ENCODE data around the gene METTL15. TPM values are rescaled to one million over a fixed set of nuclear protein-coding genes. Genes with fewer than 3 reads are reported as not detected.
"Not testable (repeated sequence)": the region's sequence is repeated elsewhere in the genome, so short reads cannot be mapped to it uniquely, and the experiment has no call there.

Gene METTL15
- total and polyA plus RNA-seq, 3 experiments from 2014 or later = 7.9 to 15.3 (median 14.1) TPM

DNA sequence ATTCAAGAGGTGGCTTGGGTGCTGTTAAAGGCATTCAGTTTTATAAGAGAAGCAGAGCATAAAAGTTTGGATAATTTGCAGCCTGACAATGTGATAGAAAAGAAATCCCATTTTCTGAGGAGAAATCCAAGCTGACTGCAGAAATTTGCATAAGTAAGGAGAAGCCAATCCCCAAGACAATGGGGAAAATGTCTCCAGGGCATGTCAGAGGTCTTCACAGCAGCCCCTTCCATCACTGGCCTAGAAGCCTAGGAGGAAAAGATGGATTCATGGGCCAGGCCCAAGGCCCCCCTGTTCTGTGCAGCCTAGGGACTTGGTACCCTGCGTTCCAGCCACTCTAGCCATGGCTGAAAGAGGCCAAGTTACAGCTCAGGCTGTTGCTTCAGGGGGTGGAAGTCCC, 207.3 kb downstream of the METTL15 start:
- DNase-seq = no peak
- ChIA-PET CTCF (no interaction called here), POLR2A (no interaction called here)
- H3K9me3 ChIP-seq (ENCODE audit: low read length) = no peaks in the 10 kb centered on the region
- no peaks in the 10 kb centered on the region for H3K36me3 ChIP-seq (ENCODE audit: insufficient read depth, low read length)
- Mint-ChIP-seq H3K4me1 (no peaks in the 10 kb centered on the region), H3K9me3 (no peaks in the 10 kb centered on the region), H3K36me3 (peaks cover 32 to 43% (median 40%) of the 10 kb centered on the region in 3 donors), H3K27ac (no peak overlapping the region), H3K27me3 (no peaks in the 10 kb centered on the region), H3K4me3 (no peak overlapping the region)
- H3K4me1 ChIP-seq (ENCODE audit: insufficient read depth, low read length) = no peaks in the 10 kb centered on the region
- H3K4me3 ChIP-seq (ENCODE audit: low read length) = no peak overlapping the region
- no peaks in the 10 kb centered on the region for H3K27me3 ChIP-seq (ENCODE audit: insufficient read depth, low read length, poor library complexity, severe bottlenecking)
- H3K27ac ChIP-seq (ENCODE audit: low read depth, low read length) = no peak overlapping the region

DNA sequence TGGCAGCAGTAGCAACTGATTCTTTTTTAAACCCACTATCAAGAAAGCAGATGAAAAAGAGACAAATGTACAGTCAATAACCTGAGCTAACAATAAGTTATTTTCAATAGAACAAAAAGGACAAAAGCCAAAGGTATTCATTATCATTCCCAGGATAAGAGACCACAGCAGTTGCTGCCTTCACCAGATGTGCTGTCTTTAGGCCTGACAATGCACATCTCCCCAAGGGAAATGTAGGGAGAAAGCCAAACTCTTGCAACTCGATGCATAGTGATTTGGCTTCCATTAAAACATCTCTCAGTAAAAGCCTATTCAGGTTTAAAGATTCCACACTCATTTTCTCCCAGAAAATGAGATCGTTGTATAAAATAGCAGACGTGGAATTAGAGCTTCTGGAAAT, 210.7 kb downstream of the METTL15 start:
- H3K27me3 Mint-ChIP-seq = no peaks in the 10 kb centered on the region
- H3K4me1 Mint-ChIP-seq = no peaks in the 10 kb centered on the region
- H3K4me3 ChIP-seq (ENCODE audit: low read length) = no peak overlapping the region
- H3K36me3 ChIP-seq (ENCODE audit: insufficient read depth, low read length) = no peaks in the 10 kb centered on the region
- H3K27ac ChIP-seq (ENCODE audit: low read depth, low read length) = no peak overlapping the region
- H3K4me1 ChIP-seq (ENCODE audit: insufficient read depth, low read length) = no peaks in the 10 kb centered on the region
- H3K9me3 Mint-ChIP-seq = no peaks in the 10 kb centered on the region
- DNase-seq = no peak
- H3K27me3 ChIP-seq (ENCODE audit: insufficient read depth, low read length, poor library complexity, severe bottlenecking) = no peaks in the 10 kb centered on the region
- ChIA-PET CTCF (no interaction called here), POLR2A (no interaction called here)
- H3K36me3 Mint-ChIP-seq = peaks cover 22 to 34% (median 29%) of the 10 kb centered on the region in 3 donors
- no peak overlapping the region for H3K4me3 Mint-ChIP-seq
- H3K27ac Mint-ChIP-seq = no peak overlapping the region
- no peaks in the 10 kb centered on the region for H3K9me3 ChIP-seq (ENCODE audit: low read length)

DNA sequence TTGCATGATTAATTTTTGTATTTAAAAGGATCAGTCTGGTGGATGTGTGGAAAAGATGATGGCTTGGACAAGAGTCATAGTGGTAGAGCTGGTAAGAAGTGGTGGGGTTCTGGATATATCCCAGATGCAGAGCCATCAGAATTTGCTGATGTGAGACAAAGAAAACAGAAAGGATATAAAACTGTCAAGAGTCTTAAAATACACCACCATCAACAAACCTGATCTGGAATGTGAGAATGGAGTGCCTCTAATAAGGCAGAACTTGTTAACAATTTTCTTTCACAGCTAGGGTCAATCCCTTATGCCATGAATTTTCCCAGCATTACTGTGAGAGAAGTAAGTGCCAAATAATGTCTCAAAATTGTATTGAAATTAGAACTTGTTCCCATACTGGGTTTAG, 215.4 kb downstream of the METTL15 start:
- CTCF ChIA-PET = no interaction called here

GRCh38 chr11:28332393-28332792, 224.2 kb downstream of the METTL15 start:
- H3K9me3 ChIP-seq (ENCODE audit: low read length); H3K36me3 ChIP-seq (ENCODE audit: insufficient read depth, low read length); DNase-seq; POLR2A ChIA-PET; H3K4me1 Mint-ChIP-seq; H3K4me1 ChIP-seq (ENCODE audit: insufficient read depth, low read length); H3K4me3 ChIP-seq (ENCODE audit: low read length); H3K9me3 Mint-ChIP-seq; H3K27me3 ChIP-seq (ENCODE audit: insufficient read depth, low read length, poor library complexity, severe bottlenecking); H3K27me3 Mint-ChIP-seq; H3K27ac Mint-ChIP-seq; H3K4me3 Mint-ChIP-seq; CTCF ChIA-PET; H3K27ac ChIP-seq (ENCODE audit: low read depth, low read length): not testable (repeated sequence)
- H3K36me3 Mint-ChIP-seq = peaks cover 8 to 26% (median 9%) of the 10 kb centered on the region in 3 donors

More for the DNA sequence above, 215.4 kb downstream of the METTL15 start:
- Histone ChIP-seq H3K9me3 (ENCODE audit: low read length) (no peaks in the 10 kb centered on the region), H3K27me3 (ENCODE audit: insufficient read depth, low read length, poor library complexity, severe bottlenecking) (no peaks in the 10 kb centered on the region), H3K4me3 (ENCODE audit: low read length) (no peak overlapping the region), H3K27ac (ENCODE audit: low read depth, low read length) (no peak overlapping the region), H3K36me3 (ENCODE audit: insufficient read depth, low read length) (no peaks in the 10 kb centered on the region), H3K4me1 (ENCODE audit: insufficient read depth, low read length) (no peaks in the 10 kb centered on the region)
- no peak overlapping the region for H3K4me3 Mint-ChIP-seq
- POLR2A ChIA-PET = no interaction called here
- no peak for DNase-seq
- no peaks in the 10 kb centered on the region for H3K4me1 Mint-ChIP-seq
- no peak overlapping the region for H3K27ac Mint-ChIP-seq
- H3K36me3 Mint-ChIP-seq = peaks cover 13 to 35% (median 23%) of the 10 kb centered on the region in 3 donors
- H3K9me3 Mint-ChIP-seq = peaks cover 0 to 6% (median 0%) of the 10 kb centered on the region in 5 donors
- no peaks in the 10 kb centered on the region for H3K27me3 Mint-ChIP-seq

DNA sequence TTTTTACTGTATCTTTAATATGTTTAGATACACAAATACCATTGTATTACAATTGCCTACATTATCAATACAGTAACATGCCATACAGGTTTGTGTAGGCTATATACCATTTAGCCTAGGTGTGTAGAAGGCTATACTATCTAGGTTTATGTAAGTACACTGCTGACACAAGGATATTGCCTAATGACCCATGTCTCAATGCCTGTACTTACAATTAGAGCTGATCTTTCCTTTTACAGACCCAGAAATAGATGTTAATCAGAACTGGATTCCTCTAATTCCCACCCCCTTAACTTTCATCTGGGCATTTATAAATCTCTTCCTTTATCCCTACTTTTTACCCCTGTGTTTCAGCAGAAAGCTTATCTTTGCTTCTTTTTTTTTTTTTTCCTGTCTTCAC, 229.5 kb downstream of the METTL15 start:
- Mint-ChIP-seq H3K4me1 (no peaks in the 10 kb centered on the region), H3K4me3 (no peak overlapping the region), H3K27ac (no peak overlapping the region), H3K36me3 (peaks cover 0 to 1% (median 0%) of the 10 kb centered on the region in 3 donors), H3K9me3 (peaks cover 11 to 30% (median 28%) of the 10 kb centered on the region in 5 donors), H3K27me3 (no peaks in the 10 kb centered on the region)
- POLR2A ChIA-PET = no interaction called here
- CTCF ChIA-PET = no interaction called here
- no peaks in the 10 kb centered on the region for H3K4me1 ChIP-seq (ENCODE audit: insufficient read depth, low read length)
- no peak for DNase-seq
- no peak overlapping the region for H3K27ac ChIP-seq (ENCODE audit: low read depth, low read length)
- no peak overlapping the region for H3K4me3 ChIP-seq (ENCODE audit: low read length)
- H3K36me3 ChIP-seq (ENCODE audit: insufficient read depth, low read length) = no peaks in the 10 kb centered on the region
- H3K27me3 ChIP-seq (ENCODE audit: insufficient read depth, low read length, poor library complexity, severe bottlenecking) = no peaks in the 10 kb centered on the region
- H3K9me3 ChIP-seq (ENCODE audit: low read length) = peaks cover 5% of the 10 kb centered on the region

DNA sequence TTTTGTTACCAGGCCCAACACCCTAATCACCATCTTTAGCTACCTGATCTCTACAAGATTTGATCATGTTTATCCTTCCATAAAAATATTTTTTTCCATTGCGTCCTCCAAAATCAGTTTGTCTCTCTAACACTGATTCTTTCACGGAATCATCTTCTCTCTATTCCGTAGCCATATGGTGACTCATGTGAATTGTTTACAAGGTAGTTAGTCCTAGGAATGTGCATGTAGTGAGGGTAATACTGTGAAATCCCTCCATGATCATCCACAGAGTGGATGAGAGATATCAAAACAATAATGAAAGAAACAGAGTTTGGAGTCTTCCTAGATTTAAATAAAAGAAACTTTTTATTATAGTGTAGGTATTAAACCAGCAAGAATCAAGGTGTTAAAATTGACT, 230.2 kb downstream of the METTL15 start:
- no peak overlapping the region for H3K4me3 ChIP-seq (ENCODE audit: low read length)
- H3K27me3 ChIP-seq (ENCODE audit: insufficient read depth, low read length, poor library complexity, severe bottlenecking) = no peaks in the 10 kb centered on the region
- Mint-ChIP-seq H3K27me3 (no peaks in the 10 kb centered on the region), H3K4me3 (no peak overlapping the region), H3K36me3 (peaks cover 0 to 1% (median 0%) of the 10 kb centered on the region in 3 donors), H3K9me3 (peaks cover 11 to 30% (median 28%) of the 10 kb centered on the region in 5 donors), H3K4me1 (no peaks in the 10 kb centered on the region), H3K27ac (no peak overlapping the region)
- ChIA-PET POLR2A (no interaction called here), CTCF (no interaction called here)
- H3K9me3 ChIP-seq (ENCODE audit: low read length) = peaks cover 5% of the 10 kb centered on the region
- H3K4me1 ChIP-seq (ENCODE audit: insufficient read depth, low read length) = no peaks in the 10 kb centered on the region
- no peaks in the 10 kb centered on the region for H3K36me3 ChIP-seq (ENCODE audit: insufficient read depth, low read length)
- H3K27ac ChIP-seq (ENCODE audit: low read depth, low read length) = no peak overlapping the region
- DNase-seq = no peak

DNA sequence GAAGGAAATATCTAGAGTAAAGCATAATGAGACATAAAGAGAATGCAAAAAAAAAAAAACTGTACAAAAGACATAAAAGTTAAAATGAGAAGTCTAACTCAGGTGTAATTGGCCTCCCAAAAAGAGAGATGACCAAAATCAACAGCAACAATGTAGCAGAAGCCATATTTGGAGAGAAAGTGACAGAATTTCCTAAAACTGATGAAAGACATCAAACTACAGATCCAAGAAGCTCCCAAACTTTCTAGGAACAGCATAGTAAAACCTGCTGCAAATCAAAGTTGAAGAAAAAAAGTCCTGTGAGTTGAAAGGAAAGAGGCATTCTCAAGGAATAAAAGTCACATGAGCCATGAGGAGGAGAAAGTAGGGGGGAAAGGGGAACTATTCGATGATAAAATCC, 231.3 kb downstream of the METTL15 start:
- no peaks in the 10 kb centered on the region for H3K27me3 Mint-ChIP-seq
- no peak overlapping the region for H3K27ac ChIP-seq (ENCODE audit: low read depth, low read length)
- ChIA-PET POLR2A (no interaction called here), CTCF (interaction anchor here (1.4 kb wide), 1 partner anchor 12 kb away, joined by 4 read pairs; no protein-coding TSS in a partner anchor)
- no peak for DNase-seq
- H3K4me3 Mint-ChIP-seq = no peak overlapping the region
- no peak overlapping the region for H3K4me3 ChIP-seq (ENCODE audit: low read length)
- peaks cover 11 to 32% (median 28%) of the 10 kb centered on the region in 5 donors for H3K9me3 Mint-ChIP-seq
- no peaks in the 10 kb centered on the region for H3K4me1 ChIP-seq (ENCODE audit: insufficient read depth, low read length)
- peak overlapping the region in 1 of 8 donors; percentile 34 for H3K27ac Mint-ChIP-seq
- H3K4me1 Mint-ChIP-seq = no peaks in the 10 kb centered on the region
- H3K36me3 Mint-ChIP-seq = peaks cover 0 to 1% (median 0%) of the 10 kb centered on the region in 3 donors
- H3K36me3 ChIP-seq (ENCODE audit: insufficient read depth, low read length) = no peaks in the 10 kb centered on the region
- H3K27me3 ChIP-seq (ENCODE audit: insufficient read depth, low read length, poor library complexity, severe bottlenecking) = no peaks in the 10 kb centered on the region
- H3K9me3 ChIP-seq (ENCODE audit: low read length) = peaks cover 5% of the 10 kb centered on the region

GRCh38 chr11:28342716-28343115, 234.5 kb downstream of the METTL15 start:
- Histone ChIP-seq H3K4me3 (ENCODE audit: low read length) (no peak overlapping the region), H3K36me3 (ENCODE audit: insufficient read depth, low read length) (no peaks in the 10 kb centered on the region), H3K9me3 (ENCODE audit: low read length) (peaks cover 5% of the 10 kb centered on the region), H3K27ac (ENCODE audit: low read depth, low read length) (no peak overlapping the region), H3K27me3 (ENCODE audit: insufficient read depth, low read length, poor library complexity, severe bottlenecking) (no peaks in the 10 kb centered on the region), H3K4me1 (ENCODE audit: insufficient read depth, low read length) (no peaks in the 10 kb centered on the region)
- Mint-ChIP-seq H3K27me3 (peaks cover 0 to 2% of the 10 kb centered on the region in 2 donors), H3K36me3 (peaks cover 0 to 1% (median 0%) of the 10 kb centered on the region in 3 donors), H3K4me1 (no peaks in the 10 kb centered on the region), H3K4me3 (no peak overlapping the region), H3K9me3 (peaks cover 13 to 32% (median 28%) of the 10 kb centered on the region in 5 donors), H3K27ac (no peak overlapping the region)
- POLR2A ChIA-PET = no interaction called here
- no peak for DNase-seq
- CTCF ChIA-PET = no interaction called here

Measured in CD8-positive, alpha-beta memory T cell (primary cell).